Mucosa of gallbladder (tissue), 1 donor: ENCODE data around the gene ZDHHC14. TPM values are rescaled to one million over a fixed set of nuclear protein-coding genes. Genes with fewer than 3 reads are reported as not detected.
A peak's percentile ranks its signal among the peaks of the same experiment; 100 is the strongest.

ENCODE experiments used
- DNase-seq: peaks from one replicate; pipeline ENCODE4 v3.0.0-alpha.2; 2020; ENCODE audit warnings: low spot score
- total RNA-seq: library from RNA; stranded (reverse); gene quantifications from one replicate; pipeline ENCODE4 v1.2.1, GENCODE V29; 2021
- donor health status: DM: no; HTN: no; CAD: no.

The ZDHHC14 gene
- total RNA-seq, 1 donor from 2014 or later: 17.8 TPM

GRCh38 chr6:157531986-157532365 lies 151.0 kb downstream of the ZDHHC14 start:
- no peak for DNase-seq

- DNase-seq: no peak
Observed at GRCh38 chr6:157533048-157533871, 152.3 kb downstream of the ZDHHC14 start.

- no peak for DNase-seq
Observed at GRCh38 chr6:157534134-157534871, 153.3 kb downstream of the ZDHHC14 start.

- no peak for DNase-seq
Observed at GRCh38 chr6:157534977-157535339, 154.0 kb downstream of the ZDHHC14 start.

GRCh38 chr6:157535340-157536222 lies 154.6 kb downstream of the ZDHHC14 start:
- no peak for DNase-seq

- DNase-seq: no peak
Observed at GRCh38 chr6:157536223-157536545, 155.2 kb downstream of the ZDHHC14 start.

GRCh38 chr6:157537556-157537955 lies 156.6 kb downstream of the ZDHHC14 start:
- no peak for DNase-seq

GRCh38 chr6:157538168-157538567 lies 157.2 kb downstream of the ZDHHC14 start:
- DNase-seq: no peak

GRCh38 chr6:157538698-157539097 lies 157.7 kb downstream of the ZDHHC14 start:
- no peak for DNase-seq

- DNase-seq: no peak
Observed at GRCh38 chr6:157539421-157539822, 158.4 kb downstream of the ZDHHC14 start.

- DNase-seq: peak; percentile 51
Observed at GRCh38 chr6:157539900-157540752, 159.1 kb downstream of the ZDHHC14 start.

GRCh38 chr6:157541618-157542413 lies 160.8 kb downstream of the ZDHHC14 start:
- DNase-seq: no peak

- no peak for DNase-seq
Observed at GRCh38 chr6:157542414-157543160, 161.6 kb downstream of the ZDHHC14 start.

- no peak for DNase-seq
Observed at GRCh38 chr6:157546321-157546720, 165.3 kb downstream of the ZDHHC14 start.

GRCh38 chr6:157547112-157547511 lies 166.1 kb downstream of the ZDHHC14 start:
- no peak for DNase-seq

- DNase-seq: peak; percentile 20
Observed at GRCh38 chr6:157548635-157549467, 167.9 kb downstream of the ZDHHC14 start.

- DNase-seq: no peak
Observed at GRCh38 chr6:157549468-157549745, 168.4 kb downstream of the ZDHHC14 start.

- DNase-seq: no peak
Observed at GRCh38 chr6:157550114-157550989, 169.4 kb downstream of the ZDHHC14 start.
